ENCODE results near the gene SYPL1. TPM values are rescaled to one million over a fixed set of nuclear protein-coding genes. Genes with fewer than 3 reads are reported as not detected.
A peak's percentile ranks its signal among the peaks of the same experiment; 100 is the strongest.

Gene SYPL1
- total RNA-seq, 6 donors from 2014 or later: 24.1 to 100.0 (median 71.7) TPM

GRCh38 chr7:106071356-106071998 lies 40.6 kb downstream of the SYPL1 start:
- TF ChIP-seq POLR2AphosphoS5 (IDR thresholded peaks at IDR 0.05) (peak; percentile 51 to 76), POLR2A (IDR thresholded peaks at IDR 0.05) (peak in 2 of 4 donors; percentile 29 to 55), CTCF (IDR thresholded peaks at IDR 0.05) (no peak), EP300 (IDR thresholded peaks at IDR 0.05) (no peak)
- Histone ChIP-seq H3K4me1 (peaks cover 29 to 39% (median 35%) of the 10 kb centered on the region in 4 donors), H3K27me3 (no peaks in the 10 kb centered on the region), H3K36me3 (no peaks in the 10 kb centered on the region), H3K27ac (peak overlapping the region; percentile 76 to 86 (median 80)), H3K4me3 (no peak overlapping the region), H3K9me3 (no peaks in the 10 kb centered on the region)
- DNase-seq (peak; percentile 66 to 70), ATAC-seq (ENCODE audit: low FRiP score in 2 of 2) (peak; percentile 62 to 89)
- WGBS, 2 donors: 10 to 26% methylated on average over 9 of the region's 9 CpGs

GRCh38 chr7:106070567-106071254 lies 41.4 kb downstream of the SYPL1 start:
- Histone ChIP-seq H3K36me3 (no peaks in the 10 kb centered on the region), H3K4me3 (no peak overlapping the region), H3K27ac (peak overlapping the region; percentile 76 to 86 (median 80)), H3K9me3 (no peaks in the 10 kb centered on the region), H3K4me1 (peaks cover 33 to 44% (median 40%) of the 10 kb centered on the region in 4 donors), H3K27me3 (no peaks in the 10 kb centered on the region)
- ATAC-seq (ENCODE audit: low FRiP score in 2 of 2) (no peak), DNase-seq (no peak)
- 65 to 81% methylated on average over 8 of the region's 8 CpGs for WGBS, 2 donors
- no peak for TF ChIP-seq EP300 (IDR thresholded peaks at IDR 0.05)
- TF ChIP-seq CTCF (IDR thresholded peaks at IDR 0.05): no peak
- TF ChIP-seq POLR2A (IDR thresholded peaks at IDR 0.05): no peak
- no peak for TF ChIP-seq POLR2AphosphoS5 (IDR thresholded peaks at IDR 0.05)

GRCh38 chr7:106070201-106070551 lies 41.9 kb downstream of the SYPL1 start:
- no peaks in the 10 kb centered on the region for H3K36me3 ChIP-seq
- H3K27me3 ChIP-seq: no peaks in the 10 kb centered on the region
- peak in 1 of 2 donors; percentile 59 for DNase-seq
- no peak overlapping the region for H3K4me3 ChIP-seq
- peaks cover 38 to 48% (median 46%) of the 10 kb centered on the region in 4 donors for H3K4me1 ChIP-seq
- peak; percentile 4 to 57 for ATAC-seq (ENCODE audit: low FRiP score in 2 of 2)
- peak overlapping the region in 3 of 4 donors; percentile 76 to 86 (median 85) for H3K27ac ChIP-seq
- 81% methylated on average over 5 of the region's 5 CpGs; no CpG with 5 or more reads in 1 of the 2 donors for WGBS, 2 donors
- H3K9me3 ChIP-seq: no peaks in the 10 kb centered on the region
- TF ChIP-seq POLR2AphosphoS5 (IDR thresholded peaks at IDR 0.05) (peak in 1 of 2 donors; percentile 8), EP300 (IDR thresholded peaks at IDR 0.05) (no peak), CTCF (IDR thresholded peaks at IDR 0.05) (no peak)

GRCh38 chr7:106069471-106070200 lies 42.5 kb downstream of the SYPL1 start:
- WGBS, 2 donors: 60 to 95% methylated on average over 5 to 9 of the region's 9 CpGs
- Histone ChIP-seq H3K36me3 (no peaks in the 10 kb centered on the region), H3K27me3 (no peaks in the 10 kb centered on the region), H3K27ac (peak overlapping the region in 2 of 4 donors; percentile 76 to 86), H3K9me3 (no peaks in the 10 kb centered on the region), H3K4me3 (no peak overlapping the region), H3K4me1 (peaks cover 43 to 53% (median 51%) of the 10 kb centered on the region in 4 donors)
- ATAC-seq (ENCODE audit: low FRiP score in 2 of 2): no peak
- DNase-seq: peak in 1 of 2 donors; percentile 52
- TF ChIP-seq CTCF (IDR thresholded peaks at IDR 0.05): no peak
- TF ChIP-seq EP300 (IDR thresholded peaks at IDR 0.05): no peak
- TF ChIP-seq POLR2A (IDR thresholded peaks at IDR 0.05): no peak
- no peak for TF ChIP-seq POLR2AphosphoS5 (IDR thresholded peaks at IDR 0.05)

Measured in upper lobe of left lung (tissue), 6 donors.